NCI-H187 treated with DMSO at 0.1 percent for 48 hours (cell line): ENCODE results near the gene KLHL6.
"Not testable (repeated sequence)": the region's sequence is repeated elsewhere in the genome, so short reads cannot be mapped to it uniquely, and the experiment has no call there.

ENCODE experiments used
- DNase-seq: peaks from one replicate; lab custom pipeline; 2025; lab: John Stamatoyannopoulos, UW

Gene KLHL6

DNA sequence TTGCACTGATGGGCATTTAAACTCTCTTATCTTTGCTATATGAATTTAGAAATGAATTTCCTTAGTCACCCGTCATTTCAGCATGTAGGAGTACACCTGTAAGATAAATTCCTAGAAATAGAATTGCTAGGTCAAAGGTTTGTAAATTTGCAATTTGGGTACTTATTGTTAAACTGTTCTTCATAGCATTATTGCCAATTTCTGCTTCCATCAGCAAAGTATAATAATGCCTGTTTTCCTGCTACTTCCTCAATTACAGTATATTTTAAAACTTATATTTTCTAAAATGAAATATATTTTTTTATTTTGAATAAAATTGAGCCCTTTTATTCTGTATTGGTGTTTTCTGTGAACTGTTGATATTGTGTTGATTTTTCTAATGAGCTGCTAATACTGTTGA, 110.8 kb downstream of the KLHL6 start:
- DNase-seq, result no peak

DNA sequence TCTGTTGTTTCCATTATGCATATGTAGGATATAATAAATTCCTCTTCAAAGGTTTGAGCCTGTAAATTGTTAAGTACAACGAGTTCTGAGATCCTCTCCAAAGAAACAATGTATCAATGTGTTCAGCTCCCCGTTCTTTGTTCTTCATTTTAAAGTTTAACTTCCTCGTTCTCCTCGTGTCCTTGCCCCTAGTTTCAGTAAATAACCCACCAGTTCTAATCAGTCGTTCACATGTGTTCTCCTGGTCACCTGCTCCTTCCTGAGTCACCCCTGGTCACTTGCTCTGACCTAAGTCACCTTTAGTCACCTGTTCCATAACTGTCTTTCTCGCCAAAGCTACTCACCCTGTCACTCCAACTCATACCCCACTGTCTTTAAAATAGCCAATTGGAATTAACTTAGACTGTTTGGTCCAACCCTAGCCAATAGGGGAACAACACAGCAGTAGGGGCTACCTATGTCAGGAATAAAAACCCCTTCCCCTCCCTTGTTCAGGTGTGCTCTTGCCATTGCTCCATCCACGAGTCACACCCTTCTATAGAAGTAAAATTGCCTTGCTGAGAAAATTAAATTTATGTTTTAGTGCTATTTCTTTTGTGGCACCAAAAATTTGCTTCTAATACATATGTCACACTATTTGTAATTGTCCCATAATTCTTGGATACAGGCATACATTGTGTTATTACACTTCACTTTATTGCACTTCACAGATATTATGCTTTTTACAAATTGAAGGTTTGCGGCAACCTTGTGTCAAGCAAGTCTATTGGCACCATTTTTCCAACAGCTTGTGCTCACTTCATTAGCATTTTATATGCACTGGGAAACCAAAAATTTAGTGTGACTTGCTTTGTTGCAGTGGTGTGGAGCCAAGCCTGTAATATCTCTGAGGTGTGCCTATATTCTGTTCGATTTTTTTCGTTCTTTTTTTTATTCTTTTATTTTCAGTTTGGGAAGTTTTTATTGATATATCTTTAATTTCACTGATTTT, 111.8 kb downstream of the KLHL6 start:
- no peak for DNase-seq

DNA sequence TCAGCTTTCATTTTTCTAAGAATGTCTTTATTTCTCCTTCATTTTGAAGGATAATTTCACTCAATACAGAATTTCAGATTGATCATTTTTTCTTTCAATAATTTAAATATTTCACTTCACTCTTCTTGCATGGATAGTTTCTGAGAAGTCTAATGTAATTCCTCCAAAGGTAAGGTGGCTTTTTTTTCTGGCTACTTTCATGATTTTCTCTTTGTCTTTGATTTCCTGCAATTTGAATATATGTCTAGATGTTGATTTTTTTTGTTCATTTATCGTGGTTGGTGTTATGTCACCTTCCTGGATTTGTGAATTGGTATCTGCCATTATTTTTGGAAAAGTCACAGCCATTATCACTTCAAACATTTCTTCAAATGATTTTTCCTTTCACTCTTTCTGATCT, 112.5 kb downstream of the KLHL6 start:
- DNase-seq, result no peak

DNA sequence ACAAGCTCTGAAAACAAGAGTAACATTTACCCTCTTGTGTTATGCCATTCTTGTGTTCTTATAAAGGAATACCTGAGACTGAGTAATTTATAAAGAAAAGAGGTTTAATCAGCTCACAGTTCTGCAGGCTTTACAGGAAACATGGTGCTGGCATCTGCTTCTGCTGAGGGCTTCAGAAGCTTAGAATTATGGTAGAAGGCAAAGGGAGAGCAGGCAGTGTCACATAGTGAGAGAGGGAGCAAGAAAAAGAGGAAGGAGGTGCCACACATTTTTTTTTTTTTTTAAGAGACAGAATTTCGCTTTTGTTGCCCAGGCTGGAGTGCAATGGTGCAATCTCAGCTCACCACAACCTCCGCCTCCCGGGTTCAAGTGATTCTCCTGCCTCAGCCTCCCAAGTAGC, 115.0 kb downstream of the KLHL6 start:
- DNase-seq, result not testable (repeated sequence)

DNA sequence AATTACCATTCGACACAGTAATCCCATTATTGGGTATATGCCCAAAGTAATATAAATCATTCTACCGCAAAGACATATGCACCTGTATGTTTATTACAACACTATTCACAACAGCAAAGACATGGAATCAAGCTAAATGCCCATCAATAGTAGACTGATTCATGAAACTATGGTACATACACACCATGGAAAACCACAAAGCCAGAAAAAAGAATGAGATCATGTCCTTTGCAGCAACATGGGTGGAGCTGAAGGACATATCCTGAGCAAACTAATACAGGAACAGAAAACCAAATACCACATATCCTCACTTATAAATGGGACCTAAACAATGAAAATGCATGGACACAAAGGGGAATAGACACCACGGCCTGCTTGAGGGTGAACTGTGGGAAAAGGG, 116.0 kb downstream of the KLHL6 start:
- no peak for DNase-seq

DNA sequence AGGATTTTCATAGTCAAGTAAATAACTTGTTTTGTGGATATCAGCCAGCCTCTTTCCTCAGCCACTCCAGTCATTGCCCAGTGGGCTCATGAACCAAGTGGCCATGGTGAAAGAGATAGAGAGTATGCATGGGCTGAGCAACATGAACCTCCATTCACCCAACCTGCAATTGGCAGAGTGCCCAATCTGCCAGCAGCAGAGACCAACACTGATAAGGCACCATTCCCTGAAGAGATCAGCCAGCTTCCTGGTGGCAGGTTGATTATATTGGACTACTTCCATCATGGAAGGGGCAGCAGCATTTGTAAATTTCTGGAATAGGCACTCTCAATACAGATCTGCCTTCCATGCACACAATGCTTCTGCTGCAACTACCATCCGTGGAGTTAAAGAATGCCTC, 116.8 kb downstream of the KLHL6 start:
- no peak for DNase-seq

DNA sequence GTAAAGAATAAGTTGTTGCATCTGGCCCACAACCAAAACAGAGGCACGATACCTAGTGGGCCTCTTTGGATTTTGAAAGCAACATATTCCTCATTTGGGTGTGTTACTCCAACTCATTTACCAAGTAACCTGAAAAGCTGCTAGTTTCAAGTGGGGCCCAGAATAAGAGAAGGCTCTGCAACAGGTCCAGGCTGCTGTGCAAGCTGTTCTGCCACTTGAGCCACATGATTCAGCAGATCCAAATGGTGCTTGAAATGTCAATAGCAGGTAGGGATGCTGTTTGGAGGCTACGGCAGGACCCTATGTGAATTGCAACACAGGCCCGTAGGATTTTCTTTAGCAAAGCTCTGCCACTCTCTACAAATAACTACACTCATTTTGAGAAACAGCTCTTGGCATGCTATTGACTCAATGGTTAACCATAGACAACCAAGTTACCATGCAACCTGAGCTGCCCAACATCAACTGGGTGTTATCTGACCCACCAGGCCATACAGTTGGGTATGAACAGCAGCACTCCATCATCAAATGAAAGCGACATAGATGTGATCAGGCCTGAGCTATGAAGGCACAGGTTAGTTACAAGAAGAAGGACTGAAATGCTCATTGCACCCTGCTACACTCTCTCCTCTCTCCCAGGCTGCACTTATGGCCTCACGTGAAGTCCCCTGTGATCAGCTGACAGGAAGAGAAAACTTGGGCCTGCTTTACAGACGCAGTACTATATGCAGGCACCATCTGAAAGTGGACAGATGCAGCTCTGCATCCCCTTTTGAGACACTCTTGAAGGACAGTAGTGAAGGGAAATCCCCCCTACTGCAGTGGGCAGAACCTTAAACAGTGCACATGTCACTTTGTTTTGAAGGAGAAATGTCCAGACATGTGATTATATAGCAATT, 117.6 kb downstream of the KLHL6 start:
- no peak for DNase-seq
